HG03045 (cell line): ENCODE data around the gene SLC16A12.

Experiments
- ATAC-seq: cut with Tn5 transposase; IDR thresholded peaks from one replicate; pipeline ENCODE4 v1.9.1; 2021; ENCODE audit warnings: mild to moderate bottlenecking, moderate library complexity; ENCODE audit not compliant: unreplicated experiment

The SLC16A12 gene, protein sequence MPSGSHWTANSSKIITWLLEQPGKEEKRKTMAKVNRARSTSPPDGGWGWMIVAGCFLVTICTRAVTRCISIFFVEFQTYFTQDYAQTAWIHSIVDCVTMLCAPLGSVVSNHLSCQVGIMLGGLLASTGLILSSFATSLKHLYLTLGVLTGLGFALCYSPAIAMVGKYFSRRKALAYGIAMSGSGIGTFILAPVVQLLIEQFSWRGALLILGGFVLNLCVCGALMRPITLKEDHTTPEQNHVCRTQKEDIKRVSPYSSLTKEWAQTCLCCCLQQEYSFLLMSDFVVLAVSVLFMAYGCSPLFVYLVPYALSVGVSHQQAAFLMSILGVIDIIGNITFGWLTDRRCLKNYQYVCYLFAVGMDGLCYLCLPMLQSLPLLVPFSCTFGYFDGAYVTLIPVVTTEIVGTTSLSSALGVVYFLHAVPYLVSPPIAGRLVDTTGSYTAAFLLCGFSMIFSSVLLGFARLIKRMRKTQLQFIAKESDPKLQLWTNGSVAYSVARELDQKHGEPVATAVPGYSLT

DNA sequence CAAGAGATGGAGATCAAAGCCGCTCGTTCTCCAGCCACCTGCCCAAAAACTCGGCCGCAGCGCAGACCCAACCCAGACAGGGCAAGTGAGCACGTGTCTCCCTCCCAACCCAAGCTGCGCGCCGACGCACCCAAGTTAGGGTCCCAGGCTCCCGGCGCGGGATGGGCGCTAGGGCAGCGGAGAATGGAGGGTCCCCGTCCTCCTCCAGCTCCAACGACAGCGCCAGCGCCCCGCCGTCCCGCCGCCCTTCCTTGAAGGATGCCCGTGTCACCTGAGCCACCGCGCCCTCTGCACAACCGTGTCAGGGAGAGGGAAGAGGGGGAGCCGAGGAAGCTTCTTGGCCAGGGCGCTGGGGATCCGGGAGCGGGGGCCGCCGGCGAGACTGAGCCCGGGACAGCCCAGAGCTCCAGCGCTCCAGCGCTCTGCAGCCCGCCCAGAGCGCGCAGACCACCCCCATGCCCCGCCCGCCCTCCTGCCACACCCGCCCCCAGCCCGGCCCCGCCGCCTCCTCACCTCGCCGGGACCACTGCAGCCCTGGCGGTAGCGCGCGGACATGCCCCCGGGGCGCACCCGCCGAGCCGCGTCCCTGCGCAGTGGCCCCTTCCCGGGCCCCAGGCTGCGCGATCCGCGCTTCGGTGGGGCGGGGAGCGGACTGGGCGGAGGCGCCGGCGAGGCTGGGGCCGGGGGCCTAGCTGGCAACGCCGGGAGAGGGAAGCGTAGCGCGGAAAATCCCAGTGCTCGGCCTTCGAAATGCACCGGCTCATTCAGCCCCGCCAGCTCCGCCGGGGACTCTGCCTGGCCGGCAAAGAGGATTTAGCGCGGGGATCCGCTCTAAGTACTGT is at the start of gene SLC16A12:
Gene SLC16A12 (minus strand): TSS at position 424 of the 842 bp plus-strand sequence. CDS start 73,016 bp downstream, outside the sequence.
- no peak for ATAC-seq

DNA sequence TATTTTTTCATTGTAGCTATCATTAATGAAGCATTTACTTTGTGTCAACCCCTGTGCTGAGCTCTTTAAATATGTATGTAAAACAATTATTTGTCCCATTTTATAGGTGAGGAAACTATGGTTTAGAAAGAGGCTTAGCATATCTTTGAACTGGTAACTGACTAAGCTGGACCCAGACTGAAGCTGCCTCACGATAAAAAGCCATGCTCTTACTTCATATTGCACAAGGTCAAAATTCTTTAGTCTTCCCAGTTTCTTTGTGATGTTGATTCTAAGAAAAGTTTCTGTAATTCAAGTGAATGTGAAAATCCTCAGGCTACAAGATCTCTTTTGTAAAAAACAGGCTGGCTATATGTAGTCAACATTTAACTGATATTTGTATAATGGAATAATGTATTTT is 46.6 kb upstream of the SLC16A12 start:
- ATAC-seq, result no peak

DNA sequence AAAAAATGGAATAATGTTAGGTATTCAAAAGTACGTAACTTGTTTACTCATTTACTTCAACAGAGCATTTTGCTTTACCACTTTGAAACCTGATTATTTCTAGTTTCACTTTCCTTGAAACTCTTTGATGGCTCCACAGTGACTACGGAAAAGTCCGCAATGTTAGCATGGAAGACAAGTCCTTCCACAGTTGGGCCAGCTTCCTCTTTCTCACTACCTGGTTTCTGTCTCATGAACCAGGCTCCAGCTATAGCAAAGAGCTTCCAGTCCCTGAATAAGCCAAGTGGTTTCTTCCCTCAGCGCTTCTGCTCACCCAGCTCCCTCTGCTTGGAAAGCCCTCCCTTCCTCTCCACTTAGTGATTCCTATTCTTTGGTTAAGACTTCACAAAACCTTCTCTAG is 44.8 kb upstream of the SLC16A12 start:
- ATAC-seq, result no peak

DNA sequence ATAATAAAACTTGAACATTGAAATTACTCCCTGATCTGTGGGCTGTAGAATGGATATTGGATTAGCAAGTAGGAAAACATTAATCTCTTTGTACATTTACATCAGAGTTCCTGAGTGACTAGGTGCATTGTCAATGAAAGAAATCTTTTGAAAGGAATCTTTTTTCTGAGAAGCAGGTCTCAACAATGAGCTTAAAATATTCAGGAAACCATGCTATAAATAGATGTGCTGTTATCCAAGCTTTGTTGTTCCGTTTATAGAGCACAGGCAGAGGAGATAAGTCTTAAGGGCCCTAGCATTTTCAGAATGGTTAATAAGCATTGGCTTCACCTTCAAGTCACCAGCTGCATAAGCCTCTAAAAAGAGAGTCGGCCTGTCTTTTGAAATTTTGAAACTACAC is 41.3 kb upstream of the SLC16A12 start:
- ATAC-seq, result no peak

DNA sequence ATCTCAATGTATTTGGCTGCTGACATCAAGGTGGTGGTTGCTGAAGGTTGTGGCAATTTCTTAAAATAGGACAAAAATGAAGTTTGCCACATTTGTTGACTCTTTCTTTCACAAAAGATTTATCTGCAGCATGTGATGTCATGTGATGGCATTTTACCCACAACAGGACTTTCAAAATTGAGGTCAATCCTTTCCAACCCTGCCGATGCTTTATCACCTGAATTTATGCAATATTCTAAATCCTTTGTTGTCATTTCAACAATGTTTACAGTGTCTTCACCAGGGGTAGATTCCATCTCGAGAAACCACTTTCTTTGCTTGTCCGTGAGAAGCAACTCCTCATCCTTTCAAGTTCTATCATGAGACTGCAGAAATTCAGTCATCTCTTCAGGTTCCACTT is 40.6 kb upstream of the SLC16A12 start:
- ATAC-seq, result no peak

DNA sequence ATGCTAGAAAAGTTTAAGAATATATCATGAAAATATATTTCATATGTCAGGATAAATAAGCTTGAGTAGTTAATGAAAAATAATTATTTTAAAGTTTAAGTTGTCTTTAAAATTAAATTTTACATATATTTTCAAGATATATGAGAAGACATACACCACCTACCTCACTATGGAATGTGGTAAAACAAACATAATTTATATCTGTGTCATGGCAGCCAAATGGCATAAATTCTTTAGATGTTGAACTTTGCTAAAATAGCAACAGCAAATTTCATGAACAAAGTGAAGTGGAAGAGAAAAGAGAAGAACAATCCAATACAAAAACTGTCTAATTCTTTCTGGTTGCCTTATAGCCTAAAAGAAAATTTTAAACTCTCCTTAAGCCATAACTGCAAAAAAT is 39.6 kb upstream of the SLC16A12 start:
- ATAC-seq, result no peak

DNA sequence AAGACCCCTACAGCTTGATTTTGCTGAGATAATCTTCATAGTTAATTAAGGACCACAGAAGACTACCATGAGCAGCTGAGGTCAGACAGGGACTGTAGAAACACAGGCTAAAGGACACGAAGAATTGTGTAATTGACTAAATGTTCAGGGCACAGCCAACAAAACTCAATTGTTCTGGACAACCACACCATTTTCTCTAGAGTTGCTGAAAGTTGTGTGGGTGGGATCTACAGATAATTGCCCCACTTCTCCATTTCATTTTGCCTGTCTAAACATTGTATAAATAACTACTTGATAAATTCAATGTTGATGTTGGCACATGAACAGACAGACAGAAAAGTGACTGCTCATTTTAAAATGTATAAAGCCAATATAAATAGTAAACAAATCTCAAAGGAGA is 39.0 kb upstream of the SLC16A12 start:
- no peak for ATAC-seq

DNA sequence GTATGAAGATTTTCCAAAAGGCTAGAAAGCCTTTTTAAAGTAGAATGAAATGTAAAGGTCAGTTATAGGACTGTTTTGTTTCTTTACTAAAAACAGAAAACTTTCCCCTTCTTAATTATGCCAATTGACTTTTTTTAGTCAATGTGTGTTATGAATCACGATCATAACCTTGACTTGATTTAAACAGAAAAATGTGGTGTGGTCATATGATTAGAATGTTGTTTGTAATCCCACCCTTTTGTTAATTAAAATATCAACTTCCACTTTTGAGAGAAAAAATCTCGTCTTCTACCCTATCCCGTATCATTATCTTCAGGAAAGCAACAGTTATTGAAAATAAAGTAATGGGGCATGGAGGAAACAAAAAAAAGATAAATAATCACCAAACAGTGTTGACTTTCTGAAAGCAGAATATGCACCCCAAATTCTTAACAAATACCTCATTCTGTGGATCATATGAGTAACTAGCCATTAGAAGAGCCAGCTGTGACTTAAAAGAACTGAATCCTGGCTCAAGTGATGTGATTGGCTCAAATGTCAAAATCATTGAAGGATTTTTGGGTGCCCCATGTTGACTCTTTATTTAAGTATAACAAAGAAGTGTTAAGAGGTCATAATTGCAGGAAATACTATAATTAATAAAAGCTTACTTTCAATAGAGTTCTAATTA is 32.3 kb upstream of the SLC16A12 start:
- ATAC-seq, result no peak

DNA sequence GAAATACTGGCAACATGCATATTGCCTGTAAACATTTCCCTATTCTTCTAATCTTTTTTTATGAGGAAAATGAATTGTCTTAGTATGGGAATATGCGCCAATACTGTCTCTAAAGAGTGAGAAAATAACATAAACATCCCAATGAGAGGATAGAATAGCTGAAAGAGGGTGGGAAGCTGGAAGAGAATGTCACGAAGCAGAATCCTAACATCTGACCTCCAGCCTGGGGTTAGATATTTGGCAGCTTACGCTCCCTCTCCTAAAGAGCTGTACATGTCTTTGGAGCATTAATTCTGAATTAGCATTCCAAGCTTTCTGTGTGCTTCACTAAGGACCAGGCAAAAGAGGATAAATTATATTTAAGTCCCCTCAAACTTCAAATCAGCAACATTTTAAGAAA is 31.6 kb upstream of the SLC16A12 start:
- ATAC-seq, result no peak

DNA sequence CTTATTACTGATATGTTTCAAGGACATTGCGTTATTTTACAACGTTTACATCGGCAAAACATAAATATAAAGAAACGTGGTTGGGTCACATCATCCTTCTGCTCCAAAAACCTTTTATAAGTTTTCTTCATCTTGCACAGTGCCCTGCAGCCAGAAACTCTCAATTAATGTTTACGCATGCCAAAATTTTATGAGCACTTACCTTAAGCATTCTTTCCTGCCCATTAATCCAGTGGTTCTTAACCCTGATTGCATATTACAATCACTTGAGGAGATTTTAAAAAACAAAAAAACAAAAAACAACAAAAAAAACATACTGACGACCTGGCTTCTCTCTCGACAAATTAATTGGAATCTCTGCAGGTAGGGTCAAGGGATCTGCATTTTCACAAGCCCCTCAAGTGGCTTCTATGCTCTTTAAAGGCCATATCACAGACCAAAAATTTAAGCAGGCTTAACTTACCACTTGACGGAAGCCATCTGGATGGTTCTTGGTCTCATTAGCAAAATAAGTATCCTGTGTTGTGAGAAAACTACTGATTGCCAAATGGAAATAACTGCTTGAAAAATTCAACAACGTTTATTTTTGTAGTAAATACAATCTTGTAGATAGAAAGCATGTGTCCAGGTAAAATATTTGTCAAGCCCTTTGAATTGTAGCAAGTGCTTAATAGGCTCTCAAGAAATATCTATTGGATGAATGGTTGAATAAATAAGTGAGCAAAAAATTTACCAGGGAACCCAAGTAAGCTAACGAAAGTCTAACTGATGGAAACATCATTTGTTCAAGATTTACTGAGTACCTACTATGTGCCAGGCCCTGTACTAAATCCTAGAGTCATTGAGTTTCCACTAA is 30.9 kb upstream of the SLC16A12 start:
- no peak for ATAC-seq

DNA sequence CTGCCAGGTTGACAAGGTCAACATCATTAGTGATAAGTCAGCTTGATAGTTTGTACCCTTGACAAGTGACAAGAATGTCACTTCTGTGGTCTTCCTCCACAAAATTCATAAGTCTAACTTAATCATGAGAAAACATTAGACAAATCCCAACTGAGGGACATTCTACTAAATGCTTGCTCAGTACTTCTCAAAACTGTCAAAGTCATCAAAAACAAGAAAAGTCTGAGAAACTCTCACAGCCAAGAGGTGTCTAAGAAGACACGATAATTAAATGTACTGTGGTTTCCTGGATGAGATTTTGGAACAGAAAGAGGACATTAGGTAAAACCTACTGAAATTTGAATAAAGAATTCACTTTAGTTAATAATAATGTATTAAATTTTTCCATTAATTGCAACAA is 29.8 kb upstream of the SLC16A12 start:
- ATAC-seq, result no peak

DNA sequence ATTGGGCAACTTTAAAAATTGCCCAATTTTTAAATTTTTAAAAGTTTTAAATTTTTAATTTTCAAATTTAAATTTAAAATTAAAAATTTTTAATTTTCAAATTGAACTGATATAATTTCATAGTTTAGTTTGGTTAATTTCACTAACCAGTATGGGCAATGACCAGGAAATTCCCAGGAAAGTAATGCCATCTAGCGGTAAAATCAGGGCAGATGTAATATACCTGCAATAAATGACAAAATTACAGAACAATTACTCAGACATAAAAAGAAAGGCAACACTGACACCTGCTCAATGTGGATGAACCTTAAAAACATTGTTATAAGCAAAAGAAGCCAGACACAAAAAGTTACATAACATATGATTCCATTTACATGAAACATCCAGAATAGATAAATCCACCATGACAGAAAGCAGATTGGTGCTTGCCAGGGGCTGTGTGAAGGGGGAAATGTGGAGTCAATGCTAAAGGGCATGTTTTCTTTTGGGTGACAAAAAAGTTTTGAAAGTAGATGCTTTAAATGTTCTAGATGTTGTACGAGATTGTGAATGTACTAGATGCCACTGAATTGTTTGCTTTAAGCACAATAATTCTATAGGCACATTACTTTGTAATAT is 28.6 kb upstream of the SLC16A12 start:
- no peak for ATAC-seq

DNA sequence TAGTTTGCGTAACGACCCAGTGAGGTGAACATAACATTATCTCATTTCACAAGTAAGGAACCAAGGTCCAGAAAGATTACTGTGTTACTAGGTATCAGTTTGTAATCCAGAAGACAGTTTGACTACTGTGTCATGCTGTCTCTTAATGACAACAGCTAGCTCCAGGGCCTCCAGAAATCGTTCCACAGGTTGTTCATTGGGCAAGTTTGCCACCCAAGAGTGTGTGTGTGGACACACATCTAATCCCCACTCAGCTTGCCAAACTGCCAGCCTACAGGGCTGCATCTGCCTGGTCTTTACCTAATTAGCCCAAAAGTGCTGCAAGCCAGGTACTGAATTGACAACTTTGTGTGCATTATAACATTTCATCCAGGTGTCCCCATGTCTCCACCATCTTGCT is 27.9 kb upstream of the SLC16A12 start:
- no peak for ATAC-seq

DNA sequence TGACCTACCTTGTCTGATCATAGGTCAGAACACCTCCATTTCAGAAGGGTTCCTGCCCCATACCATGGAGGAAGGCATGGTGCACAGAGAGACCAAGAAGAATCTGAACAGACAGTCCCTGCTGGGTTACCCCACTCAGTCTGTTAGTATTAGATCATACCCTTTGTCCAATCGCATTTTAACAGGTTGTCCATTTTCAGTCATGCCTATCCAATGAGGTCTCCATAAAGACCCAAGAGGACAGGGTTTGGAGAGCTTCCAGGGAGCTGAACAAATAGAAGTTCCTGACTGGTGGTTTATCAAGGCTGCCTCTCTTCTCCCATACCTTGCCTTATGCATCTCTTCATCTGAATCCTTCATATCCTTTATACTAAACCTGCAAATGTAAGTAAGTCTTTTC is 21.2 kb upstream of the SLC16A12 start:
- ATAC-seq, result no peak

DNA sequence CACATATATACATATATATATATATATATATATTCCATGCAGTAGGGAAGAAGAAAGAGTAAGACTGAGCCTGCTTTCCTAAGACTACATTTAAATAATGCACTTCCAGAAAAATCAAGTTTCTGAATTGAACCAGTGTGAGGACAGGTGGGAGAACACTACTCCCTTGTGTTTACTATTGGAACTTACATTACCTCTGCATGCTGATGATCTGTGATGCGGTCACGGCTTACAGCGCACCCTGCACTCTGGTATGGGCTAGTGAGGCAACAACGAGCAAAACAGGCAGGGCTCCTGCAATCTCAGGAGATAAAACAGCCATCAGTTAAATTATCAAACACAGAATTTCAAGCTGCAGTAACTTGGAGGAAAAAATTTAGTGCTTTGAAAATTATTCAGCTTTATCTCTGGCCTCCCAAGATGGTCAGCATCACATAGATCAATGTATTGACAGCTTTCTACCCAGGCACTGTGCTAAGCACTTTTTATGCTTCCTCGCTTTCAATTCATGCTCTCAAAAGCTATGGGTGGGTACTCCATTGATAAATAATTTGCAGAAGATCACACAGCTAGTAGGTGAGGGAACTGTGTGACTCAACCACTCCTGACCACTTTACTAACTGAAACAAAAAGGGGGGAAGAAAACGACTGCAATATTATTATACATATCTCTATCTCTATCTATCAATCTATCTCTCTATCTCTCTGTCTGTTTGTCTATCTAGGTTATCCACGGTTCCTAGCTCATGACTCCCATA is 20.5 kb upstream of the SLC16A12 start:
- no peak for ATAC-seq

DNA sequence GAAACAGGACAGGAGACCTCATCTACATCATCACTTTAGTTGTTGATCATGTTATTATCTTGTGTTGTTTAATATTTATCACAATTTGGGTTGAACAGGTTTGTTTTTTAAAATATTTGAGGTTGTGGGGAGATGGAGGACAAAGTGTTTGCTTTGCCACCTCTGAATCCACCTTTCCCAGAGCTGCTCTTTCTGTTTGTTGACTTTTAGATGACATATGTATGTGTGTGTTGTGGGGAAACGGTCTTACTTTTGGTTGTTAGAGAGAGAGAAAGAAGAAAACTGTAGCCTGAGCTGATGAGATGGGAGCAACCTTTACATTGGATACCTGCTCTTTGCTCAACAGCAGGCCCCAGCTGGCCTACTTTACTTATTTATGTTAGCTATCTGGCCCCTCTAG is 19.0 kb upstream of the SLC16A12 start:
- ATAC-seq, result no peak

DNA sequence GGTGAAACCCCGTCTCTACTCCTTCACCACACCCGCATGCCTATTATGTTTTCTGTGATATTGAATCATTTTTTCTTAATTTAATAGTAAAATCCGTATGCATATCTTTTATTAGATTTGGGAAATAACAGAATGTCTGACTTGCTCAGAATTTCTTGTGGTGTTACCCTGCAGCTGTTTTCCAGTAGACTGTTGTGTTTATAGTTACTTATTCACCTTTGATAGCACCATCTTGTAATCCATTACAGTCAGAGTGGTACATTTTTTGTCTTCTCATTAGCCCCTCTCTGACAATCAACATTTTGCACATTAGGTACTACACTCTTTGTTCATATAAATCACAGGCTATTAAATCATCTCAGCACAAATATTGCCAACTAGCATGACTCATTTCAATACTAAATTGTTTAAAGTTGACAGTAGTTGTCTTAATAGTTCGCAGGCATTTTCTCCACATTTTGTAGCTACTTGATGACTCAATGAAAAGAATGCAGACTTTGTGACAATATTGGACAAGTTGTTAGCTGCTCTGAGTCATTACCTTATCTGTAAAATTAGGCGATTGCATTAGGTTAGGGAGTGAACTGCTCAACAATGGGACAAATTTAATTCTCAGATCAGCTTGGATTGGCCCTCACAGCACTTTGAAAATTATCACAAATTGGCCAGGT is 17.8 kb upstream of the SLC16A12 start:
- no peak for ATAC-seq

DNA sequence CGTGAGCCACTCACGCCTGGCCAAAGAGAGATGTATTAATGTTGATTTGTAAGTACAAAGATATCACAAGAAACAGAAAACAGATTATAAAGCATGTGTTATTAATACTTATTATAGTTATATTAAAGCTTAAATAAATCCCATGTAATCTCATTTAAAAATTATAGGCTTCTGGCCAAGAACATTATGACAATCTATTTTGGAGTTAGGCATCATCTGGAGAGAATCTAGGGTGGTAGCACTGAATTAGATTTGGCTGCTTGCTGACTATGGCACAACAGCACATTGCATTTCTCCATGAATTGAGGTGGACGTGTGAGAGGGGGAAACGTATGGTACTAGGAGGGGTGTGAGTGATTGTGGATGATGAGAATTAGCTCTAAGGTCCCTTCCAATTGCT is 16.8 kb upstream of the SLC16A12 start:
- ATAC-seq, result no peak

DNA sequence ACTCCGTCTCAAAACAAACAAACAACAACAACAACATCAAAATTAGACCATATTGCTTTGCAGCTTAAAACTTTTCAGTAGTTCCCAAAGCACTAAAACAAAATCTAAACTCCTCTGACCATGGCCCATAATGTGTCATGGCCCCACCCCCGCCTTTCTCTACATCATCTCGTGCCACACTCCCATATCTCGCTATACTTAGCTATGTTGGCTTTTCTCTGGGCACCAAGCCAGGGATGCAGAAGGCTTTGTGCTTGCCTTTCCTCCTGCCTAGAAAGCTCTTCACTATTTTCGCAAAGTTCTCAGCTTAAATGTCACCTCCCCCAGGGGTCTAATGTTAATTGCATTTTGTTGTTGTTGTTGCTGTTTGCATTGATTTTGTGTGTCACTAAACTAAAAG is 15.1 kb upstream of the SLC16A12 start:
- no peak for ATAC-seq
